GM15510 (cell line): ENCODE measurements around the gene SMARCC1.

ENCODE experiments used
- POLR2A ChIP-seq: IDR thresholded peaks from 3 replicates; pipeline ENCODE4 v1.6.1; 2011; ENCODE audit warnings: borderline replicate concordance; ENCODE audit not compliant: insufficient read length; ENCODE audit errors: extremely low read depth

Gene SMARCC1

DNA sequence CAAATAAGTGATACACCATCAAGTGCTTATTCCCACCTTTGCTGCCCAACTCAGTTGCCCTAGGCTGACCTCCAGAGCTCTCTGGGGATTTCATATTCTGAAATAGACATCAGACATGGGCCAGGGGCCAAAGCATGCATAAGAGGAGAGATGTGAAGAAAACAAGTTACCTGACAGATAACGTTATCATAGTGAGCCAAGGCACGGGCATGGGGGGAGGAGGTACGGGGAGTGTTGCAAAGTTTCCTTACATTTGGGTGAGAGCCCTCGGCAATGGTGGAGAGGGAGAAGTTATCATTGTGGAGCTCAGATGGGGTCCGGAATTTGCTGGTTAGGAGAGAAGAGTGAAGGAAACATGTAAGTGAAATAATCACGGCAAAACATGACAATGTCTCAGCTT lies 212.8 kb downstream of the SMARCC1 start:
- TF ChIP-seq POLR2A = no peak

DNA sequence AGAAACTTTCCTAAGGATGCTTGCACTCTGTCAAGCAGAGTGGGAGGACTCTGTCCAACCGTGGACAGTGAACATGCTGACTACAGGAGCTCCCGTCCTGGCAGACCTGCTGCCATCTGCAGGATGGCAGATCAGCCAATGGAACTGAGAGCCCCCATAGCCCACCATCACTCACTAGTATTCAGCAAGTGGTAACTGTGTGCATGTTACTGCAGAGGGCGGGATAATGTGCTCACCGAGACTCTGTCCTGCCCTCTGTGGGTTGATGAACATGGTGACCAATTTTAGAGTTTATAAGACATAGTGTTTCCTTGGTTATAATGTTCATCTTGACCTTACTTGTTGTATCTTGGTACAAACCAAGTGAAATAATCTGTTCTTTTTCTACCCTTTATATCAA lies 214.5 kb downstream of the SMARCC1 start:
- no peak for TF ChIP-seq POLR2A

DNA sequence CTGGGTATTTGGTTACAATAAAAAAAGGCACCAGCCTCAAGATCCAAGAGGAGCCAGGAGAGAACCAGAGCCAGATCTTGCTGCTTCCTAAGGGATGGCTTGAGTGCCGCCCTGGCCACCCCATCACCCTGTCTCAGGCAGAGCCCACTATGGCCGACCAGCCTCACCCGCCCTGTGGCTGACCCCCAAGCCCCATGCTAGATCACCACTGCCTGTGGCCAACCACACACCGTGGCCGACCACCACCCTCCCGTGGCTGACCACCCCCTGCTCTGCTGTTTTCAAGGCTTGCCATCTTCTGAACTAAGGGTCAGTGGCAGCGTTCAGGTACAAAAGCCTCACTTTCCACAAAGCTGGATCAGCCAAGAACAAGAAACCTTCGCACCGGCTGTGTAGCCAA lies 215.0 kb downstream of the SMARCC1 start:
- TF ChIP-seq POLR2A = no peak

DNA sequence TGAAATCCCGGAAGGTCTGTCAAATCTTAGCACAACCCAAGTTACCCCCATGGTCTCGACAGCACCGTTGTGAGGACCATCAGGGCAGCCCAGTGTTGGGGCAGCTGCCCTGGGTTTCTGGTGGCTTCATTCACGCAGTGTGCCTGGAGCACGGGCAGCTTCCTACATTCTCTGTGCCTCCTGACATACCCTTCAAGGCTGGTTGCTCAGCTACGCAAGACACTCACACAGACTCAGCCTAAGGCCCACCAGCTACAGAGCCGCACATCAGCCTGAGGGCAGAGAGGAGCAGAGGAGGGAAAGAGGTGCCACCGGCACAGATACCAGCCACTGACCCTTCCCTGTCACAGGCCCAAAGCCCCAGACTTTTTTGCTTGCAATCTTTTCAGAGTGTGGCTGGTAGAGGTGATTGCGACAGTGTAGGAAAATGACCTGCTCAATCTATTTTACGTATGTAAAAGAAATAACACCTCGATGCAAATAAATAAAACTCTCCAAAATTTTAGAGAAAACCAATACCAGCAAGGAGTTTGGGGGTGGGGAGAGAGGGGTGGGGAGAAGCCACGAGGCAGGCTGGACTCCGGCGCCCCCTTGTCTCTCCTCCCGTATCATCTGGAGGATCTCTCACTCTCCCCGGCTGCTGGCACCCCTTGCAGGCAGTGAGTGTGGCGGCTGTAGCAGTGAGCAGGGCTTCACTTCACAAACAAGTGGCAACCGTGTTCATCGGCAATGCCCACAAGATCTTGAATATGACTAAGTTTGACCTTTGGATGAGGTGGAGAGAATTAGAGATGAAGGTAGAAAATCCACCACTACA lies 215.8 kb downstream of the SMARCC1 start:
- TF ChIP-seq POLR2A = no peak

DNA sequence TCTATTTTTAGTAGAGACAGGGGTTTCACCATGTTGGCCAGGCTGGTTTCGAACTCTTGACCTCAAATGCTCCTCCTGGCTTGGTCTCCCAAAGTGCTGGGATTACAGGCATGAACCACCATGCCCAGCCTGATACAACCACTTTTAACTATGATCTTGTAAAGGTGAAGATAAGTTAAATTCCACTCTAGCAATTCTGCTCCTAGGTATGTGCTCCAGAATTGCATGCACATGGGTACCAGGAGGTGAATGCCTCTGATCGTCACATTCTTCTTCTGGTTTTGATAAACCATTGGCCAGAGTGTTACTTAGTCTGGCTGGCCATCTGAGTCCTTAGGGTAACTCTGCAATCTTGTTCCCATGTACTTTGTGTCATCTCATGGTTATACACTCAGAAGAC lies 225.3 kb downstream of the SMARCC1 start:
- no peak for TF ChIP-seq POLR2A

DNA sequence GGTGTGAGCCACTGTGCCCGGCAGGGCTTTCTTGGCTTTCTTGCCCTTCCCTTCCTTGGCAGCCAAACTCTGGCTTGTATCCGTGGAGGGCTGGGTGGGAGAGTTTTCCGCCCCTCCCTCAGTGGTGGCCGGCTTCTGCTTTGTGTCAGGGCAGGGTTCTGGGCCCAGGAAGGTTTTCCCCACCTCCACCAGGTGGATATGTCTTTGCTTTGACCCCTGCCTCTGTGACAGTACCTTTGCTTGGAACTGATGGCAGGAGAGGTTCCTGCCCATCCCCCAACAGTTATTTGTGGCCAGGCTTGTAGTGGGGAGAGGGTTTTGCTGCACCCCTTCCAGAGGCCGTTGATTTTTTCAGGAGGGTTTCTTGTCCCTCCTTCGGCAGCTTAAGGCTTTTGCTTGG lies 227.4 kb downstream of the SMARCC1 start:
- TF ChIP-seq POLR2A = no peak

DNA sequence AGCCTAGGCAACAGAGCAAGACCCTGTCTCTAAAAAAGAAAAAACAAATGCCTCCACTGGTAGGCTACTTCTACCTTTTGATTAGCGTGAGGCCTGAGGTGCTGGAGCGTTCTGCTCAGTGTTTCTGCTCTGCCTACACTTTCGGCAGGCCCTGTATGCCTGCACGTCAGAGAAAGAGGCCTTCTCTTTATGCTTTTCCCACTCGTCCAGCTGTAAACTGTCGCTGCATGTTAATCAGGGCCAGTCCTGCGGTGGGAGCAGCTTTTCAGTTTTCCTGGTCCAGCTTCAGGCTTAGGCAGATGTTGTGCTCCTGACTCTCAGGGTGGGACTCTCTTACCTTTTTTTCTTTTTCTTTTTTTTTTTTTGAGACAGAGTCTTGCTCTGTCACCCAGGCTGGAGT lies 228.3 kb downstream of the SMARCC1 start:
- no peak for TF ChIP-seq POLR2A

DNA sequence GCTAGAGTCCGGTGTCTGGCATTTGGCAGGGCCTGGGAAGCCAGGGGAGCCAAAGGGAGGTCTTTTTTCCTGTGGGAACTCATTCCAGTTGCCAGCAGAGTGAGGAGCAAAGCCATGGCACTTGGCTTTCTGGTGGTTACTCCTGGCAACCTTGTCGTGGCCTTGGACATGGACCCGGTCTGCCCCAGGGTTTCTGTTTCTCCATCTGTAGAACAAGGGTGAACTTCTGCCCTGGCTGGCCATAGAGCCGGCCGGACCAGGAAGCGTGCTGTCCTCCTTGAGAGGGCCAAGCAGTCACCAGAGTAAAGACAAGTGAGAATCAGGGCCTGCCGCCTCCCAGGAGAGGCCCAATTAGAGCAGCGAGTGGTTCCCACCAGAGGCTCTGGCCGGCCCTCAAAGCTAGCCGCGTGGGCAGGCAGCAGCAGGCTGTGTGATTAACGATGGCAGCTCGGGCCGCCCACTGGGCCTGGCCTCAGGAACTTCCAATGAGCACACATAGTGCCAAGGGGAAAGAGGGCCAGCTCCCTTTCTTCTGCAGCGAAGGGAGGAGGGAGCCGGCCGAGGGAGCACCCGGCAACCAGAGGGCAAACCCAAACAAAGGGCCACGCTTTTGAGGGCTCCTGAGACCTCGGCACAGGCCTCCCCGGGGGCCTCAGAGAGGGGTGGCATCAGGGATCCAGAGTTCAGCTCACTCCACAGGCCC lies 239.1 kb downstream of the SMARCC1 start:
- no peak for TF ChIP-seq POLR2A

DNA sequence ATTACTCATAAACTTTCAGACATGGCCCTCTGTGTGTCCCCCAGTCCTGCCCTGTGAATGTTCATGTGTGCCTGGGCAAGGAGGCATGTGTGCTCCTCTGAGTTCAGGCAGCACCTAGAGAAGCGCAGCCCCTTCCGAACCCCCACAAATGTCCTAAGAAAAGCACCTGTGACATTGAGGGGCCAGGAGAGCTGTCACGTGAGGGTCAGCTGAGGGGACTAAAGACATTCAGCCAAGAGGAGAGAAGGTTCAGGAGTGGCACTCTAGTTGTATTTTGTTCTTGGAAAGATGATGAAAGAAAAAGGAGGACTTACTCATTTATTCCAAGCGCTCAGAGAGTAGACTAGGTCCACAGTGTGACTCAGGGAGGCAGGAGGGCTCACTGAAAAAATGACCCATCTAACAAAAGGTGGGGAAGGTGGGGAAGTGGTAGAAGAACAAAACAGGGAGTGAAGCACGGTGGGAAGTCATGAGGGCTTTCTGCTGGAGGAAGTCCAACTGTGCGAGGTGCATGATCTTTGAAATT lies 240.0 kb downstream of the SMARCC1 start:
- no peak for TF ChIP-seq POLR2A

DNA sequence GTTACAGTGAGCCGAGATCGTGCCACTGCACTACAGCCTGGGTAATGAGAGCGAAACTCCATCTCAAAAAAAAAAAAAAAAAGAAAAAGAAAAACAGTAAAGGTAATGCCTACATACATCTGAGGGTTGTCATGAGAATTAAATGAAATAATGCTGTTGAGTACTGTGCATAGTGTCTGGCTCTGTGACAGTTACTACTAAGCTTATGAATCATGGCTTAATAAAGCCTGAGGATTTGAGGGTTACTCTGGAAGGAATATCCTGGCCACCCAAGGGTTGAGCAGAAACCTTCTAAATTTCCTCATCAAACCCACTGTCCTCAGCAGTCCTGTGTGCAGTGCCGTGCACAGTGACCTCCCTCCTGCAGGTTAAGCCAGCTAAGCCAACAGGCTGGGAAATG lies 241.4 kb downstream of the SMARCC1 start:
- no peak for TF ChIP-seq POLR2A

DNA sequence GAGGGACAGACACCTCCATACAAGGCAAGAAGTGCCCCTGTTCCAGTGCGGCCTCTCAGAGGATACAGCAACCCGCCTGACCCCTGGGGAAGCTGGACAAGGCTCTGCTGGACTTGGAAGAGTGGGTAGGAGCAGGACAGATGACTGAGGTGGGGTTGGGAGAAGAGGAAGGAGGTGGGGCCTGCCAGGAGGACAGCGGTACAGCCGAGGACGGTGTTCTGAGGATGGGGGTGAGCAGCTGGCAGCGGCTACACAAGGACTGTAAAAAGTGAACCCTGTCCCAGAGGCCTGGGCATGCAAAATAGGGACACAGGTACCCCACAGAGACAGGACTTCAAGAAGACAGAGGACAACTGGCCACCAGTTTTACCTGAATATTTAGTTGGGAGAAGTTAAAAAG lies 244.7 kb downstream of the SMARCC1 start:
- TF ChIP-seq POLR2A = no peak

DNA sequence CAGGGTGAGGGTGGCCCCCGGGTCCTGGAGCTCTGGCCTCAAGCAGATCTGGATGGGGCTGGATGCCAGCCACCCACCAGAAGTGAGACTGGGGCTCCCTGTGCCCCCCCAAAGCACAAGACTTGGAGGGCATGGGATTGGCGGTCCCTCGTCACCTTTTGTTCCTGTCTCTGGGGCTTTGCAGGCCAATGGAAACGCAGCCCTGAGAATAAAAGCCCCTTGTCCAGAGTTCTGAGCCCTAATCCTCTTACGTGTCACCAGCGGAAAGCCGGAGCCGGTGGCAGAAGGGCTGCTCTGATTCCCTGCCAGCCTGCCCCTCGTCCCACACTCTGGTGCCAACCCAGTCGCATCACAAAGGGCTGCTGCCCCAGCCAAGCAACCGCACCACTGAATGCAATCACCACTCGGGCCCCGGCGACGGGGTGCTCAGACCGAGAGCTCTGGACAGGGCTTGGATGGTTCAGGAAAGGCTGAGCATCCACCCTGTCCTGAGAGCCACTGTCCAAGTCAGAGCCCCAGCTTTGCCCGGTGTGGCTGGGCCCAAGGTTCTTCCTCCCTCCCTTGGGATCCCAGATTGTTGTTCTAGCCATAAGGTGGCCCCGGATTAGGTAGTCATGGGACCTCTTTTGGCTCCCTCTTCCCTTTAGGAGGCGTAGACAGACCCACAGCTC lies 245.3 kb downstream of the SMARCC1 start:
- no peak for TF ChIP-seq POLR2A
